Subcutaneous adipose tissue (tissue), 4 donors: ENCODE results near the gene GARIN5B. TPM values are rescaled to one million over a fixed set of nuclear protein-coding genes. Genes with fewer than 3 reads are reported as not detected.

Experiments used
- CTCF ChIP-seq: fragments of 450-650 bp; IDR thresholded peaks from one replicate; pipeline ENCODE4 v1.5.1; 2016; ENCODE audit warnings: low read depth, mild to moderate bottlenecking, control low read depth, antibody characterized with exemption, moderate library complexity
- total RNA-seq, 4 donors: library from RNA; depleted of rRNA; stranded (reverse); fragments of >200 nt; gene quantifications; one replicate each; pipeline ENCODE4 v1.1.0, GENCODE V29; 2016

GARIN5B gene
- total RNA-seq, 4 donors from 2014 or later = not detected

- no peak for TF ChIP-seq CTCF
Observed at GRCh38 chr19:55370305-55370988, 7.4 kb upstream of the GARIN5B start, which contains the start of gene IL11. Gene IL11 (minus strand): TSS chr19:55370463. CDS start chr19:55370310, 153 bp downstream.

DNA sequence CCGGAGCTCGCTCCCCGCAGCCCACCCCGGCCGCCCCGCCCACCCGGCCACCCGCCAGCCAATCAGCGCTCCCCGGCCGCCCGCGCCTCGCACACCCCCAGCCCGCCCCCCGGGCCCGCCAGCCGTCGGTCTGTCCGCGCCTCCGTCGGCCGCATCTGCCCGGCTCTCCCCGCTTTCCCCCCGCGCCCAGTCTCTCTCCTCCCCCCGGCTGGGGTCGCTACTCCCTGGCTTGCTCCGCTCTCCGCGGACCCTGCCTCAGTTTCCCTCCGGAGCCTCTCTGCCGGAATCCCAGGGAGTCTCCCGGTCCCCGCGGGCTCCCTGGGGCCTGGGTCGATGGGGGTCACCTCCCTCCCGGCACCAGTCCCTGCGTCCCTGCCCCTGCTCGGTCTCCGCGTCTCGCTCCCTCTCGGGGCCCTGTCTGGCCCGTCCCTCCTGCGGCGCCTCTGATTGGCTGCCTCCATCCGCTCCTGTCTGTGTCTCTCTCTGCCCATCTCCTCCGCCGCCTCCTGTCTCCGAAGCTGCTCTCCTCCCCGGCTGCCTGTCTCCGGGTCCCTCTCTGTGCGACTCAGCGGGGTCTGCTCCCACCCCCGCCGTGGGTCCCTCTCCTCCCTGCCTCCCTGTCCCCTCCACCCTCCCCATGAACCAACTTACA is 6.7 kb upstream of the GARIN5B start:
- no peak for TF ChIP-seq CTCF

DNA sequence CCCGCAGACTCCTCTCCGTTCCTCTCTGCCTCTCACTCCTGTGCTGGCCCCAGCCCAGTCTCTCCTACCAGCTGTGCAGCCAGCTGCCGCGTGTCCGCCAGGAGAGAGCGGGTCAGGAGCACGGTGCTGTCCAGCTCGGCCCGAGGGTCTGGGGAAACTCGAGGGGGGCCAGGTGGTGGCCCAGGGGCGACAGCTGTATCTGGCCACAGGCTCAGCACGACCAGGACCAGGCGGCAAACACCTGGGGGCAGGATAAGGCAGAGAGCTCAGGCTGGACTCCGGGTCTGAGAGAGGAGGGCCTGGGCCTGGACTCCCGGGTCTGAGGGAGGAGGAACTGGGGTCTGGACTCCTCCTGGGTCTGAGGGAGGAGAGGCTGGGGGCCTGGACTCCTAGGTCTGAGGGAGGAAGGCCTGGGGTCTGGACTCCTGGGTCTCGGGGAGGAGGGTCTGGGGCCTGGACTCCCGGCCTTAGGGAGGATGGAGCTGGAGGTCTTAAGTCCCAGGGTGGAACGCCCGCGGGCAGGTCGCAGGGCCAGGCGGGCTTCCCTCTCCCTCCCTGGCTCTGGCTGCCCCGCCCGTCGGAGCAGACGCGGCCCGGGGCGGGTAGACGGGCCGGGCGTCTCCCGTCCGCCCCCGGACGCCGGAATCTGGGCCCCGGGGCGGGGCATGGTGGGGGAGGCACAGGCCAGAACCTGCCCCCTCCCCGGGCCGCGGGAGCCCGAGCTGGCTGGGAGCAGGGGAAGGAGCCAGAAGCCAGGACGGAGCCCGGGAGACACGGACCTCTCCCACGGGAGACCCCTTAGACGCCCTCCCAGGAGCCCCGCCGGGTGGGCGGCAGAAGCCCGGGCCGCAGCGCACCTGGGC is 5.9 kb upstream of the GARIN5B start:
- no peak for TF ChIP-seq CTCF

DNA sequence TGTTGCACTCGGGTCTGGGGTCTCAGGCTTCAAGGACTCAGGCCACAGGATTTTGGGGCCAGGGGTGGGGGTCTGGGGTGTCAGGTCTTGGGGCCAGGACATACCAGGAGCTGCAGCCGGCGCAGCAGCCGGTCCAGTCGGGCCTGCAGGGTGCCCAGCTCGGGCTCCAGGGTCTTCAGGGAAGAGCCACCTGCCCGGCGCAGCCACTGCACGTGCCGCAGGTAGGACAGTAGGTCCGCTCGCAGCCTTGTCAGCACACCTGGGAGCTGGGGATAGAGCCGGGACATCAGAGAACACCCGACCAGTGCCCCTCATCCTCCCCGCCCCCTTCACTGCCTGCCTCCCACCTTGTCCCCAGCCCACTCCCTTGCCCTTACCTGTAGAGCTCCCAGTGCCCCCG is 5.0 kb upstream of the GARIN5B start:
- no peak for TF ChIP-seq CTCF

DNA sequence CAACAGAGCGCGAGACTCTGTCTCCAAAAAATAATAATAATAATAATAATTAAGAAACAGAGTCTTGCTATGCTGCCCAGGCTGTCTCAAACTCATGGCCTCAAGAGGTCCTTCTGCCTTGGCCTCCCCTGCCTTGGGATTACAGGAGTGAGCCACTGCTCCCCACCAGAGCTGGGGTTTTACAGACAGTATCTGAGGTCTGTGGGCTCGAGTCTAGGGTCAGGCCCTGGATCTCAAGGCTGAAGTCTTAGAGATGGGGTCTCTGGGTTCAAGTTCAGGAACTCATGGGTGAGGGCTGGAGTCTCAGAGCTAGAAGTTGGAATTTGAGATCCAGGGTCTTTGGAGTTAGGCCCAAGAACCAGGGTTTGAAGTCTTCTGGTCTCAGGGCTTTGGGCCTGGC is 3.7 kb upstream of the GARIN5B start:
- no peak for TF ChIP-seq CTCF

DNA sequence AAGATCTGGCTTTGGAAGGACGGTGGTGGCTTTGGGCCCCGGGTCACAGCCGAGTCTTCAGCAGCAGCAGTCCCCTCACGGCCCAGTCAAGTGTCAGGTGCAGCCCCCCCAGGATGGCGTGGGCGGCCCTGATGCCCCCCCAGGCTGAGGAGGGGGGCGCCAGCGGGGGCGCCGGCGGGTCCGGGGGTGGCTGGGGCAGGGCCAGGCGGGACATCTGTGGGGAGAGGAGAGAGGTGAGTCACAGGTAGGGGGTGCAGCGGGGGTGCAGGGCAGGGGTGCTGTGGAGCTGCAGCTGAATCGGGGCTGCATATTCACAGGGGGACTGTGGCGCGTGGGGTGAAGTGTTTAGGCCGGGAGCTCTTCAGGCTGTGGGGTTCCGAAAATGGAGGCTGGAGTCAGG is 2.9 kb upstream of the GARIN5B start:
- no peak for TF ChIP-seq CTCF

DNA sequence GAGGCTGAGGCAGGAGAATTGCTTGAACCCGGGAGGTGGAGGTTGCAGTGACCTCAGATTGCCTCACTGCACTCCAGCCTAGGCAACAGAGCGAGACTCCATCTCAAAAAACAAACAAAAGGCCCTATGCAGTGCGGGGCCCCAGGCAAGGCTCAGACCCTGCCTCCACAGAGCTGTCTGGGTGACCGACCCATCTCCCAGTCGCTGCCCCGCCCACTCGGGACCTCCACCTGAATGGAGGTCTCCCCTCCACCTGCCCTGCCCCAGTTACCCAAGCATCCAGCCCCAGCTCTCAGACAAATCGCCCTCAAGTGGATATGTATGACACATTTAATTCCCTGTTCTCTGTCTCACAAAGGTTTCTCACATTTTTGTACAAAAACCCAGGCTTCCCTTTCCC is 2.2 kb upstream of the GARIN5B start:
- no peak for TF ChIP-seq CTCF
